ENCODE data around the gene KAZN. TPM values are rescaled to one million over a fixed set of nuclear protein-coding genes. Genes with fewer than 3 reads are reported as not detected.

Gene KAZN
- total RNA-seq, 4 donors from 2014 or later, result 9.2 to 30.6 (median 21.2) TPM

GRCh38 chr1:14739082-14739832 lies 140.8 kb downstream of the KAZN start:
- ATAC-seq (ENCODE audit: low FRiP score), result no peak

GRCh38 chr1:14740016-14740415 lies 141.5 kb downstream of the KAZN start:
- TF ChIP-seq CTCF (IDR thresholded peaks at IDR 0.05), result no peak
- DNase-seq (ENCODE audit: low spot score) (no peak), ATAC-seq (ENCODE audit: low FRiP score) (no peak)

More at GRCh38 chr1:14739082-14739832, 140.8 kb downstream of the KAZN start:
- no peak for DNase-seq (ENCODE audit: low spot score)
- no peak for TF ChIP-seq CTCF (IDR thresholded peaks at IDR 0.05)

DNA sequence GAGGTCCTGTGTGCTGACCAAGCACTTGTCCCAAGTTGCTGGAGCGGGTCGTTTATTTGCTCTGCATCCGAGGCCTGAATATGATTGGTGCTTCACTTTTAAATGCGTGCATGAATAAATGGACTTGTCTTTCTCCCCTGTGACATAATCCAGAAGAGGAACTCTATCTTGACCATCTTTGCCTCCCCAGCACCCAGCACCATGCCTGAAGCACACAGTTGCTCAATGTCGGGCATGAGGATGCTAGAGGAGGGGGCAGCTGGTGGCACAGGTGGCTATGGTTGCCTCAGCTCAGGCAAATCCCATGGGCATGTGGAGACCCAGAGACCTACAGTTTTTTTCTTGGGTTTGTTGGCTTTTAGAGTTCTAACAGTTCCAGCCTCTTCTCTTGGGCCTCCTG lies 142.6 kb downstream of the KAZN start:
- no peak for TF ChIP-seq CTCF (IDR thresholded peaks at IDR 0.05)
- DNase-seq (ENCODE audit: low spot score) (no peak), ATAC-seq (ENCODE audit: low FRiP score) (no peak)

GRCh38 chr1:14741532-14741931 lies 143.0 kb downstream of the KAZN start:
- ATAC-seq (ENCODE audit: low FRiP score), result no peak
- no peak for DNase-seq (ENCODE audit: low spot score)
- no peak for TF ChIP-seq CTCF (IDR thresholded peaks at IDR 0.05)

- DNase-seq (ENCODE audit: low spot score), result no peak
- peak; percentile 63 for ATAC-seq (ENCODE audit: low FRiP score)
- no peak for TF ChIP-seq CTCF (IDR thresholded peaks at IDR 0.05)
Observed at GRCh38 chr1:14742181-14742980, 143.9 kb downstream of the KAZN start.

DNA sequence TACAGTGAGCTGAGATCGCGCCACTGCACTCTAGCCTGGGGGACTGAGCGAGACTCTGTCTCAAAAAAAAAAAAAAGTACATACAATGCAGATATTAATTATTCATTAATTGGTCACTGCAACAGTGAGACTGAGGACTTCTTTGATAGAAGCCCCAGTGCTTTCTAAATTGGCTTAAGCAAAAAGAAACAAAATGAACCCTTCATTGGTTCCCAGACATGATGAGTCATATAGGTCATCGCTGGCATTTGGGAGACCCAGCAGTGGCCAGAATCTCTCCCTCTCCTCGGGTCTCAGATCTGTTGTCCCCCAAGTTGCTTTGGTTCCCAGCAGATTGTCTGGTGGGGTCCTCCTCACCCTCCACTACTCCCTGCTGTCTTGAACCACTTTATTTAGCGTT lies 144.9 kb downstream of the KAZN start:
- ATAC-seq (ENCODE audit: low FRiP score) (no peak), DNase-seq (ENCODE audit: low spot score) (no peak)
- no peak for TF ChIP-seq CTCF (IDR thresholded peaks at IDR 0.05)

Data from omental fat pad (tissue), 4 donors.